Kasumi-1 (cell line): ENCODE data around the gene IL22RA2.
"Not testable (repeated sequence)": the region's sequence is repeated elsewhere in the genome, so short reads cannot be mapped to it uniquely, and the experiment has no call there.

Experiments
- DNase-seq, 2 experiments: peaks; one replicate each; lab custom pipeline; 2025; lab: John Stamatoyannopoulos, UW

Gene IL22RA2

DNA sequence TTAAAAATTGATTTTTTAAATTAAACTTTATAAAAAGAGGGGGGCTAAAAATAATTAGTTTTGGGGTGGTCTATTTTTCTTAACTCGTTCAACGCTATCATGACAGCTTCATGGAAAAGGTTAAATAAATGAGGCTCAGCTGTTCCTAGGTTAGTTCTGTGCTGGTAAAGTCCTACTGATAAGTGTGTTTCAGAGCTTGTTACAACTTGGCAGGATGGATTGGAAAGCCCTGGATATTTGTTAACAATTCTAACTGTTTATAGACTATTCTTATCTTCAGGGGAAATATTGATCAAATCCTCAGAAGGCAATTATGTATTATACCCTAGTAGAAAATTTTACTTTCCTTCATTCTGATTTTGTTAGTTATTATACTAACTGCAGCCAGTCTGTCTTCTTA, 50.4 kb downstream of the IL22RA2 start:
- no peak for DNase-seq

GRCh38 chr6:137122612-137123011, 50.8 kb downstream of the IL22RA2 start:
- DNase-seq: no peak

DNA sequence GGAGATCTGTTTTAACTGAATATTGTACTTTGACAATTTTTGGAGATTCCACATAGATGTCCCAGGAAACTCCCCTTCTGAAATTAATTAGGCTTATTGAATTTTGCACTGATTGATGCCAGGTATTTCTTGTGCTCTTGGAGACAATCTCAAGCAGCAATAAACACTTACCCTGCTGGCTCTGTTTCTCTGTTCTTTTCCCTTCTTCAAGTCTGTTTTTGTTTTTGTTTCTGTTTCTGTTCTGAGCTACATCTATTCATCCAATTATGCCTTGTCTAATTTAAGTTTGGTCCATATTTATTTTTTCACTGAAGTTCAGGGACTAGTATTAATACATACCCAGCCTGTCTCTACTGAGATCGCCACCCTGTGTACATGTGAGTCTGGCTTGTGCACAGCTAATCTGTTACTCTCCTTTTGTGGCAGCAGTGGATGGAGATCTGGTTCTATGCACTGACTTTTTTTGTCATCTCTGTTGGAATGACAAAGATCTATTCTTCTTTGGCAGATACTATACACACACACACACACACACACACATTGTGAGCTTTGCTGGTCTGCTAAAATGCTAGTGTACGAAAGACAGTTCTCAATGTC, 51.9 kb downstream of the IL22RA2 start:
- DNase-seq: no peak

GRCh38 chr6:137120748-137121147, 52.7 kb downstream of the IL22RA2 start:
- no peak for DNase-seq

GRCh38 chr6:137119196-137120104, 54.0 kb downstream of the IL22RA2 start:
- DNase-seq: no peak

- DNase-seq: no peak
Measured at GRCh38 chr6:137117581-137117980, 55.9 kb downstream of the IL22RA2 start.

DNA sequence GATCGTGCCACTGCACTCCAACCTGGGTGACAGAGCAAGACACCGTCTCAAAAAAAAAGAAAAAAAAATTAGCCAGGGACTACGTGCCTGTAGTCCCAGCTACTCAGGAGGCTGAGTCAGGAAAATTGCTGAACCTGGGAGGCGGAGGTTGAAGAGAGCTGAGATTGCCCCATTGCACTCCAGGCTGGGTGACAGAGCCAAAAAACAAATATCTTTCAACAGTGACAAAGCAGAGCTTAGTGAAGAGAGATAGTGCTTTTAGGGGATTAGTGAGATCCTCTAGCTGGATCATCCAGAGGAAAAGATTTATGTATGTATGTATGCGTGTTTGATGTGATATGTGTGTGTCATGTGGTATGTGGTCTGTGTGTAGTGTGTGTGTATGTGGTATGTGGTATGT, 56.6 kb downstream of the IL22RA2 start:
- no peak for DNase-seq

DNA sequence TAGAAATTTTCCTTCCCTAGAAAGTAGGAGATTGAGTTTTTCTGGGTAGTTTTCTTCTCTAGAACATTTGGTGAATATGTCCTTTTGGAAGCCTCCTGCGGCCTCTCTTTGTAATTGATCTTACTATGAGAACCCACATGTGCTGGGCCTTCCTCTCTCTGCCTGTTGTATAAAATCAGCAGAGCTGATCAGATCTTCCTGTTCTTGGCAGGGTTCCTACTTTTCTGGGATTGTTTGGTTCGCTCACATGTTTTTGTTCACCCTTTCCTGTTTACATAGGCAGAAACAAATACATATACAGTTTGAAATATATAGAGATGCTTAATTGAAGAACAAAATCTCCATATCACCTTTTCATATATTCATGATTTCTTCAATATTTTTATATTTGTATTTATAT, 57.8 kb downstream of the IL22RA2 start:
- DNase-seq: no peak

GRCh38 chr6:137112067-137112355, 61.4 kb downstream of the IL22RA2 start:
- no peak for DNase-seq

DNA sequence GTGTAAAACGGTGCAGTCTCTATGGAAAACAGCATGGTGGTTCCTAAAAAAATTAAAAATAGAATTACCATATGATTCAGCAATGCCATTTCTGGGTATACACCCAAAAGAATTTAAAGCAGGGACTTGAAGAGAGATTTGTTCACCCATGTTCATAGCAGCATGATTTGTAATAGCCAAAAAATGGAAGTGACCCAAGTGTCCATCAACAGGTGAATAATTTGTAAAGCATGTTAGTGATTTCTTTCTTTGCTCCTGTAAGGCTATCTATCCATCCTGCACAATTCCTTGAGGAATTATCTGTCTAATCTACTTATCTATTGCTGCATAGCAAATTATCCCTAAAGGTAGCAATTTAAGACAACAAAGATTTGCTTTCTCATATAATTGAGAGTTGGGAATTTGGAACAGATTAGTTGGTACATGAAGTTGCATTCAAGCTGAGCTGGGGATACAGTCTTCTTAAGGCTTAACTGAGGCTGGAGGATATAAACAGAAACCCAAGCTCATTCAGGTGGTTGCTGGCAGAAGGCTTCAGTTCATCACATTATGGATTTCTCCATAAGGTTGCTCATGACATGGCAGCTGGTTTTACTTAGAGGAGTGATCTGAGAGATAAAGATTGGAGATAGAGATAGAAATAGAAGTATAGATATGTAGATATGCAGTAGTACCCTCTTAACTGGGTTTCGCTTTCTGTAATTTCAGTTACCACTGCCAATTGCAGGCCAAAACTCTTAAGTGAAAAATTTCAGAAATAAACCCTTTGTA, 62.0 kb downstream of the IL22RA2 start:
- no peak for DNase-seq

GRCh38 chr6:137107767-137108105, 65.7 kb downstream of the IL22RA2 start:
- DNase-seq: no peak

- DNase-seq: not testable (repeated sequence)
Measured at GRCh38 chr6:137107047-137107766, 66.2 kb downstream of the IL22RA2 start.

GRCh38 chr6:137106183-137106582, 67.3 kb downstream of the IL22RA2 start:
- no peak for DNase-seq

DNA sequence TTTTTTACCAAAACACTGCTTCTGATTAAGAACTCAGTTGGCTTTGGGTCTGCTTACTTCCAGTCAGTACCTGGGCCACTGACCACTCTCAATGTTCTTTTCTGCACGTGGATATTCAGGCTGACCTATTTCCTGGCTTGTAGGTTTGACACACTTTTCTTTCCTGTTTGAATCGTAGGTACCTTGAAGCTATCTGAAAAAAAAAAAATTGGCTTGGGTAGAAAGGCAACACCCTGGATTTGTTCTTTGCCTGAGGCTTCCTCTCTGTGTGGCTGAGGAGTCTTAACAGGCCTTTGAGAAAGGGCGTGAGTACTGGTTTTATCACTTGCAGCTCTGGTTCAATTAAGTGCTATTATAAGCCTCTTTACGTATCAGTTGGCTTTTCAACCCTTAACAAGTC, 68.1 kb downstream of the IL22RA2 start:
- DNase-seq: no peak

DNA sequence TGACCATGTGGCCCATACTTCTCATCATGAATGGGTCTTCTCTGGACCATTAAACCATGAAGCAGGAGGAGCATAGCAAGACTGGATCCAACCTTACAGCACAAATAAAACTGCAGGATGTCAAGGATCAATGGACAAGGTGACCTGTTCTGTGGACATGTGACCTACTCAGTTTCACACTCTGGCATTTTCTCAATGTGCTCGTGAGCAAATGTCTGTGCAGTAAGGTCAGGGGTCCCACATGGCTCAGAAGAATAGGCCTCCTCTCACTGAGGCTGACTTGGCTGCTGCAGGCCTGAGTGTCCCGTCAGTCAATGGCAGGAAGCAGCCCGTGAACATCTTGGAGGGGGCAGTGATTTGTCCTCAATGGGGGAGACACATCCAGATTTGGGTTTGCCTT, 68.5 kb downstream of the IL22RA2 start:
- DNase-seq: no peak

GRCh38 chr6:137102851-137103492, 70.5 kb downstream of the IL22RA2 start:
- no peak for DNase-seq

DNA sequence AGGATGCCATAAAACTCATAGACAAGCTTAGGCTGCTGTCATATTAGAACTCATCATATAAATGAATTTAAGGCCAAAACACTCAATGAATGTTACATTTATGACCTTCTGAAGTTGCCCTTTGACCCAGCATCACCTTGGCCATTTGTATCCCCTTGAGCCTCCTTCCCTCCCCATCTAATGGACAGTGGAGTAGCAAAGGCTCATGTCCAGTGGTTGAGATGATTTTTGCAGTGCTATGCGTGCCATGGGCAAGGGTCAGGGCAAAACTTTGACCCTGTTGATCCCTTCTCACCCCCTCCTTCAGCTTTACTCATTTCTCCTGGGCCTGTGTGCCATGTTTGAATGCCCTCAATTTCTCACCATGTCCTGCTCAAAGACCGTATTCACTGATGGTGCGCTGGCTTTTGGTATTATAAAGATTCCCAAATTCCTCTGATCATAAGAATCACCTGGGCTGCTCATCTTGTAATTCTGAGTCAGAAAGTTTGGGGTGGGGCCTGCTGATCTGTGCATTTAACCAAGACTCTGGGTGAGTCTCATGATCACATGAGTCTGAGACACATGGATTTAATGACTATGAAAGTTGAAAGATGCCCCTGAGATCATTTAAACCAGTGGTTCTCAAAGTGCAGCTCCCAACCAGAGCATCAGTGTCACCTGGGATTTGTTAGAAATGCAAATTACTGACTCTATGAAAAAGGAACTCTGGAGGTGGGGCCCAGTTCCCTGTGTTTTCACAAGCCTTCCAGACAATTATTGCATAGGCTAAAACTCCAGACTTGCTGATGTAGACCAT, 71.2 kb downstream of the IL22RA2 start:
- no peak for DNase-seq

- no peak for DNase-seq
Measured at GRCh38 chr6:137099689-137100403, 73.6 kb downstream of the IL22RA2 start.

GRCh38 chr6:137097526-137097925, 75.9 kb downstream of the IL22RA2 start:
- DNase-seq: no peak

DNA sequence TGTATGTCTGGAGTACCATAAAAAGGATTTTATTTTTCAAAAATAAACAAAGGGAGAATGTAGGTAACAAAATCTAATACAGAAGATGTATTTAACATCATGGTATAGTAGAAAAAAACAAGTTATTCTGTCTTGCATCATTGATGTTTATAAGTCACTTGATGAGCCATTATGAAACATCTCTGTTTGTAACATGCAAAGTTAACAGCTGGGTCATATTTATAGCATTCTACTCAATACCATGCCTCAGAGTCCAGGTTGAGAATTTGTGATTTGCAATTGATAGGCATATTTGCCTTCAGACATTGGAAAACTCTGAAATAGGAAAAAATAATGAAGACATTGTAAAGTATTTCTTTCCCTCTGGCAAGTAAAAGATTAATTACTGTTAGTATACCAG, 76.4 kb downstream of the IL22RA2 start:
- no peak for DNase-seq
